ENCODE data around the gene PES1. TPM values are rescaled to one million over a fixed set of nuclear protein-coding genes. Genes with fewer than 3 reads are reported as not detected.

PES1 gene
- total RNA-seq, 1 experiment from 2014 or later = 167 TPM

DNA sequence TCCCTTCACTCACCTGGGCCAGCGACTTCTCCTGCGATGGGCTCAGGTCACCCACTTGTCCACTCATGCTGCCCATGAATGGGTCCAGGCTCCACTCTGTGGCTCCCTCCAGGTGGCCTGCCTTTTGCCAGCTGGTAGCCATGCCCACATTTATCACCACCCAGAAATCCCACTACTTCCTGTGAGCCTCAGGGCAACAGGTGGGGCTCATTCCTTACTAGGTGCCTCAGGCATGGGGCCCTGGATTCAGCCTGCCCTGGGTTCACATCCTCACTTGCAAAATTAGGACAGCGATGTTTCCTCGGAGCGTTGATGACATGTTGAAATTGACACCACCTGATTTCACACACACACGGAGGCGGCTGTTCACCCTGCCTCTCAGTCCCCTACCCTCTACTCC, 45.1 kb downstream of the PES1 start, which contains the start of gene SEC14L6:
SEC14L6 (minus strand) TSS at position 126 of the 400 bp plus-strand sequence; CDS start at position 67, 59 bp downstream.
- H3K9me3 ChIP-seq (ENCODE audit: control insufficient read depth in 1 of 2, insufficient read depth in 1 of 2, low read depth in 1 of 2, low read length in 2 of 2) = no peaks in the 10 kb centered on the region
- ATAC-seq (no peak), DNase-seq (ENCODE audit: low read depth, low spot score) (no peak)
- no peak within 1 kb of the TSS for H3K4me2 ChIP-seq (ENCODE audit: low read length)
- TF ChIP-seq YY1 (IDR thresholded peaks at IDR 0.05; ENCODE audit: extremely low read depth, insufficient replicate concordance, low read depth, low read length) (no peak), FOSL1 (IDR thresholded peaks at IDR 0.05; ENCODE audit: low read depth) (no peak), ZNF274 (IDR thresholded peaks at IDR 0.05; ENCODE audit: low read depth, low read length) (no peak), EZH2phosphoT487 (IDR thresholded peaks at IDR 0.05; ENCODE audit: borderline replicate concordance) (no peak), SIN3A (IDR thresholded peaks at IDR 0.05; ENCODE audit: low read depth) (no peak), SP1 (IDR thresholded peaks at IDR 0.05; ENCODE audit: low read depth) (no peak), SRF (IDR thresholded peaks at IDR 0.05; ENCODE audit: low read depth) (no peak)
- TF ChIP-seq, protein P1, sequence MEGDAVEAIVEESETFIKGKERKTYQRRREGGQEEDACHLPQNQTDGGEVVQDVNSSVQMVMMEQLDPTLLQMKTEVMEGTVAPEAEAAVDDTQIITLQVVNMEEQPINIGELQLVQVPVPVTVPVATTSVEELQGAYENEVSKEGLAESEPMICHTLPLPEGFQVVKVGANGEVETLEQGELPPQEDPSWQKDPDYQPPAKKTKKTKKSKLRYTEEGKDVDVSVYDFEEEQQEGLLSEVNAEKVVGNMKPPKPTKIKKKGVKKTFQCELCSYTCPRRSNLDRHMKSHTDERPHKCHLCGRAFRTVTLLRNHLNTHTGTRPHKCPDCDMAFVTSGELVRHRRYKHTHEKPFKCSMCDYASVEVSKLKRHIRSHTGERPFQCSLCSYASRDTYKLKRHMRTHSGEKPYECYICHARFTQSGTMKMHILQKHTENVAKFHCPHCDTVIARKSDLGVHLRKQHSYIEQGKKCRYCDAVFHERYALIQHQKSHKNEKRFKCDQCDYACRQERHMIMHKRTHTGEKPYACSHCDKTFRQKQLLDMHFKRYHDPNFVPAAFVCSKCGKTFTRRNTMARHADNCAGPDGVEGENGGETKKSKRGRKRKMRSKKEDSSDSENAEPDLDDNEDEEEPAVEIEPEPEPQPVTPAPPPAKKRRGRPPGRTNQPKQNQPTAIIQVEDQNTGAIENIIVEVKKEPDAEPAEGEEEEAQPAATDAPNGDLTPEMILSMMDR (IDR thresholded peaks at IDR 0.05 in 2 of 3, conservative IDR thresholded peaks at IDR 0.05 in 1 of 3; ENCODE audit: borderline replicate concordance in 1 of 3, insufficient read depth in 1 of 3, low read depth in 2 of 3, low read length in 2 of 3) = no peak
- intact Hi-C loops (cut with micrococcal nuclease) = no loop called here
- H3K27me3 ChIP-seq (ENCODE audit: insufficient read depth, low read length) = no peaks in the 10 kb centered on the region
- no peaks in the 10 kb centered on the region for H3K9me2 ChIP-seq (ENCODE audit: insufficient read depth)
- no peak within 1 kb of the TSS for H3K27ac ChIP-seq (ENCODE audit: low read depth, low read length)
- H3K36me3 ChIP-seq (ENCODE audit: control insufficient read depth in 1 of 2, insufficient read depth in 2 of 2, low read length in 2 of 2) = no peaks in the 10 kb centered on the region
- no peaks in the 10 kb centered on the region for H3K4me1 ChIP-seq (ENCODE audit: control insufficient read depth in 1 of 2, insufficient read depth in 2 of 2, low read length in 2 of 2)
- no peak within 1 kb of the TSS for H3K4me3 ChIP-seq (replicated peaks in 1 of 2; ENCODE audit: low read depth in 1 of 2, low read length in 2 of 2)
- BruUV-seq (replicated peaks) = no TSS peak
- no peak within 1 kb of the TSS for H2AFZ ChIP-seq (ENCODE audit: low read depth, low read length, poor library complexity, severe bottlenecking)
- H3K79me2 ChIP-seq (ENCODE audit: insufficient read depth, low read length) = no peaks in the 10 kb centered on the region
- RAD21 ChIA-PET (ENCODE audit: low non-redundant PET in 1 of 2, low total read pairs in 2 of 2, uncharacterized antibody in 2 of 2, unreplicated experiment in 2 of 2) = no interaction called here
- POLR2A ChIA-PET = no interaction called here
- no peak within 1 kb of the TSS for H3K9ac ChIP-seq (ENCODE audit: low read length)
- CTCF ChIA-PET = no interaction called here
- H4K20me1 ChIP-seq (ENCODE audit: insufficient read depth) = no peaks in the 10 kb centered on the region

DNA sequence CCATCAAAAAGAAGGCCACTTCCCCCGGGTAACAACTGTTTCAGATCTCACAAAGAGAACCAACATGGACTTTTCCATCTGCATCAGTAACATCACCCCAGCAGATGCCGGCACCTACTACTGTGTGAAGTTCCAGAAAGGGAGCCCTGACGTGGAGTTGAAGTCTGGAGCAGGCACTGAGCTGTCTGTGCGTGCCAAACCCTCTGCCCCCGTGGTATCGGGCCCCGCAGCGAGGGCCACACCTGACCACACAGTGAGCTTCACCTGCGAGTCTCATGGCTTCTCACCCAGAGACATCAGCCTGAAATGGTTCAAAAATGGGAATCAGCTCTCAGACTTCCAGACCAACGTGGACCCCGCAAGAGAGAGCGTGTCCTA, 48.9 kb downstream of the PES1 start:
- DNase-seq (ENCODE audit: low read depth, low spot score) (no peak), ATAC-seq (no peak)
- Histone ChIP-seq H4K20me1 (ENCODE audit: insufficient read depth) (no peaks in the 10 kb centered on the region), H3K4me3 (replicated peaks in 1 of 2; ENCODE audit: low read depth in 1 of 2, low read length in 2 of 2) (no peak overlapping the region), H3K9me3 (ENCODE audit: control insufficient read depth in 1 of 2, insufficient read depth in 1 of 2, low read depth in 1 of 2, low read length in 2 of 2) (no peaks in the 10 kb centered on the region), H3K27ac (ENCODE audit: low read depth, low read length) (no peak overlapping the region), H3K36me3 (ENCODE audit: control insufficient read depth in 1 of 2, insufficient read depth in 2 of 2, low read length in 2 of 2) (no peaks in the 10 kb centered on the region), H3K27me3 (ENCODE audit: insufficient read depth, low read length) (no peaks in the 10 kb centered on the region), H2AFZ (ENCODE audit: low read depth, low read length, poor library complexity, severe bottlenecking) (no peak overlapping the region), H3K4me2 (ENCODE audit: low read length) (no peak overlapping the region), H3K79me2 (ENCODE audit: insufficient read depth, low read length) (no peaks in the 10 kb centered on the region), H3K9me2 (ENCODE audit: insufficient read depth) (no peaks in the 10 kb centered on the region), H3K4me1 (ENCODE audit: control insufficient read depth in 1 of 2, insufficient read depth in 2 of 2, low read length in 2 of 2) (no peaks in the 10 kb centered on the region), H3K9ac (ENCODE audit: low read length) (no peak overlapping the region)
- ChIA-PET CTCF (no interaction called here), RAD21 (ENCODE audit: low non-redundant PET in 1 of 2, low total read pairs in 2 of 2, uncharacterized antibody in 2 of 2, unreplicated experiment in 2 of 2) (no interaction called here), POLR2A (no interaction called here)
- no TSS peak for BruUV-seq (replicated peaks)
- intact Hi-C loops (cut with micrococcal nuclease) = no loop called here
- no peak for TF ChIP-seq FOSL1 (IDR thresholded peaks at IDR 0.05; ENCODE audit: low read depth)
- no peak for TF ChIP-seq RAD21 (IDR thresholded peaks at IDR 0.05; ENCODE audit: low read depth)
- no peak for TF ChIP-seq EGR1 (IDR thresholded peaks at IDR 0.05; ENCODE audit: low read depth)
- TF ChIP-seq ELF1 (IDR thresholded peaks at IDR 0.05; ENCODE audit: borderline replicate concordance, low read depth) = no peak
- TF ChIP-seq YY1 (IDR thresholded peaks at IDR 0.05; ENCODE audit: extremely low read depth, insufficient replicate concordance, low read depth, low read length) = no peak
- TF ChIP-seq POLR2A (IDR thresholded peaks at IDR 0.05; ENCODE audit: borderline replicate concordance, extremely low read depth, insufficient read depth, insufficient read length) = no peak
- no peak for TF ChIP-seq JUND (IDR thresholded peaks at IDR 0.05)
- no peak for TF ChIP-seq SIN3A (IDR thresholded peaks at IDR 0.05; ENCODE audit: low read depth)
- no peak for TF ChIP-seq CEBPB (IDR thresholded peaks at IDR 0.05; ENCODE audit: low read depth)
- no peak for TF ChIP-seq SRF (IDR thresholded peaks at IDR 0.05; ENCODE audit: low read depth)
- TF ChIP-seq, protein P2, sequence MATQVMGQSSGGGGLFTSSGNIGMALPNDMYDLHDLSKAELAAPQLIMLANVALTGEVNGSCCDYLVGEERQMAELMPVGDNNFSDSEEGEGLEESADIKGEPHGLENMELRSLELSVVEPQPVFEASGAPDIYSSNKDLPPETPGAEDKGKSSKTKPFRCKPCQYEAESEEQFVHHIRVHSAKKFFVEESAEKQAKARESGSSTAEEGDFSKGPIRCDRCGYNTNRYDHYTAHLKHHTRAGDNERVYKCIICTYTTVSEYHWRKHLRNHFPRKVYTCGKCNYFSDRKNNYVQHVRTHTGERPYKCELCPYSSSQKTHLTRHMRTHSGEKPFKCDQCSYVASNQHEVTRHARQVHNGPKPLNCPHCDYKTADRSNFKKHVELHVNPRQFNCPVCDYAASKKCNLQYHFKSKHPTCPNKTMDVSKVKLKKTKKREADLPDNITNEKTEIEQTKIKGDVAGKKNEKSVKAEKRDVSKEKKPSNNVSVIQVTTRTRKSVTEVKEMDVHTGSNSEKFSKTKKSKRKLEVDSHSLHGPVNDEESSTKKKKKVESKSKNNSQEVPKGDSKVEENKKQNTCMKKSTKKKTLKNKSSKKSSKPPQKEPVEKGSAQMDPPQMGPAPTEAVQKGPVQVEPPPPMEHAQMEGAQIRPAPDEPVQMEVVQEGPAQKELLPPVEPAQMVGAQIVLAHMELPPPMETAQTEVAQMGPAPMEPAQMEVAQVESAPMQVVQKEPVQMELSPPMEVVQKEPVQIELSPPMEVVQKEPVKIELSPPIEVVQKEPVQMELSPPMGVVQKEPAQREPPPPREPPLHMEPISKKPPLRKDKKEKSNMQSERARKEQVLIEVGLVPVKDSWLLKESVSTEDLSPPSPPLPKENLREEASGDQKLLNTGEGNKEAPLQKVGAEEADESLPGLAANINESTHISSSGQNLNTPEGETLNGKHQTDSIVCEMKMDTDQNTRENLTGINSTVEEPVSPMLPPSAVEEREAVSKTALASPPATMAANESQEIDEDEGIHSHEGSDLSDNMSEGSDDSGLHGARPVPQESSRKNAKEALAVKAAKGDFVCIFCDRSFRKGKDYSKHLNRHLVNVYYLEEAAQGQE (IDR thresholded peaks at IDR 0.05; ENCODE audit: low read depth) = no peak
- TF ChIP-seq ZFX (IDR thresholded peaks at IDR 0.05) = no peak
- TF ChIP-seq, protein P3, sequence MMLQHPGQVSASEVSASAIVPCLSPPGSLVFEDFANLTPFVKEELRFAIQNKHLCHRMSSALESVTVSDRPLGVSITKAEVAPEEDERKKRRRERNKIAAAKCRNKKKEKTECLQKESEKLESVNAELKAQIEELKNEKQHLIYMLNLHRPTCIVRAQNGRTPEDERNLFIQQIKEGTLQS (IDR thresholded peaks at IDR 0.05) = no peak
- TF ChIP-seq ZNF274 (IDR thresholded peaks at IDR 0.05; ENCODE audit: low read depth, low read length) = no peak
- TF ChIP-seq CBX3 (IDR thresholded peaks at IDR 0.05; ENCODE audit: low read depth) = no peak

Measured in HCT116 (cell line).